Cortex of kidney (tissue), 1 donor: ENCODE measurements around the gene PPM1K.
A peak's percentile ranks its signal among the peaks of the same experiment; 100 is the strongest.
"Not testable (repeated sequence)": the region's sequence is repeated elsewhere in the genome, so short reads cannot be mapped to it uniquely, and the experiment has no call there.

ENCODE experiments used
- DNase-seq: peaks from one replicate; lab custom pipeline; 2025; lab: John Stamatoyannopoulos, UW

The PPM1K gene

GRCh38 chr4:88284439-88285234 is at the start of gene PPM1K:
PPM1K (minus strand) TSS chr4:88284561; CDS start chr4:88278583, 5,978 bp downstream.
- peak; percentile 93 for DNase-seq

- no peak for DNase-seq
Measured at GRCh38 chr4:88333741-88334405, 49.5 kb upstream of the PPM1K start.

- DNase-seq, result no peak
Measured at GRCh38 chr4:88327665-88328064, 43.3 kb upstream of the PPM1K start.

GRCh38 chr4:88320780-88321373 is 36.5 kb upstream of the PPM1K start:
- no peak for DNase-seq

GRCh38 chr4:88320224-88320779 is 35.9 kb upstream of the PPM1K start:
- DNase-seq, result no peak

- no peak for DNase-seq
Measured at GRCh38 chr4:88318751-88319350, 34.5 kb upstream of the PPM1K start.

- no peak for DNase-seq
Measured at GRCh38 chr4:88315460-88316017, 31.2 kb upstream of the PPM1K start.

GRCh38 chr4:88313088-88313624 is 28.8 kb upstream of the PPM1K start:
- DNase-seq, result not testable (repeated sequence)

- no peak for DNase-seq
Measured at GRCh38 chr4:88308587-88308986, 24.2 kb upstream of the PPM1K start.

- no peak for DNase-seq
Measured at GRCh38 chr4:88297725-88298454, 13.5 kb upstream of the PPM1K start.

- DNase-seq, result no peak
Measured at GRCh38 chr4:88297212-88297516, 12.8 kb upstream of the PPM1K start.

- no peak for DNase-seq
Measured at GRCh38 chr4:88296413-88297211, 12.3 kb upstream of the PPM1K start.

GRCh38 chr4:88295656-88296055 is 11.3 kb upstream of the PPM1K start:
- DNase-seq, result no peak

- DNase-seq, result no peak
Measured at GRCh38 chr4:88291003-88291402, 6.6 kb upstream of the PPM1K start.

GRCh38 chr4:88286897-88287296 is 2.5 kb upstream of the PPM1K start:
- no peak for DNase-seq

GRCh38 chr4:88285235-88285653 is 883 bp upstream of the PPM1K start:
- DNase-seq, result no peak

- no peak for DNase-seq
Measured at GRCh38 chr4:88283661-88284438, 511 bp downstream of the PPM1K start.

- no peak for DNase-seq
Measured at GRCh38 chr4:88280228-88280795, 4.0 kb downstream of the PPM1K start.

GRCh38 chr4:88277711-88278225 is 6.6 kb downstream of the PPM1K start:
- no peak for DNase-seq
